GM13977 (cell line): Measurements from ENCODE around the gene CCNB2.

Experiments
- DNase-seq: peaks from one replicate; pipeline ENCODE4 v3.0.0; 2012; ENCODE audit warnings: low spot score
- CTCF ChIP-seq: IDR thresholded peaks from 2 replicates; pipeline ENCODE4 v1.5.1; 2012; ENCODE audit warnings: mild to moderate bottlenecking, control low read depth; ENCODE audit not compliant: insufficient read depth; ENCODE audit errors: extremely low read depth, missing control alignments
- in situ Hi-C: fragments of 300-500 bp; cut with MboI; formaldehyde crosslinking; loops from one replicate; pipeline ENCODE4 v1.12.0; 2022; ENCODE audit warnings: low sequenced_read_pairs, low pct_unique_long_range_greater_than_20kb, mixed read lengths, inconsistent platforms; ENCODE audit not compliant: unreplicated experiment

Gene CCNB2

GRCh38 chr15:59087731-59088130 is 17.2 kb upstream of the CCNB2 start:
- no peak for DNase-seq
- in situ Hi-C loops: no loop called here

GRCh38 chr15:59094077-59094476 is 10.9 kb upstream of the CCNB2 start:
- in situ Hi-C loops: no loop called here
- no peak for DNase-seq
- no peak for TF ChIP-seq CTCF

More at GRCh38 chr15:59087731-59088130, 17.2 kb upstream of the CCNB2 start:
- TF ChIP-seq CTCF: no peak

- in situ Hi-C loops: no loop called here
- no peak for TF ChIP-seq CTCF
- no peak for DNase-seq
These were observed 8.5 kb upstream of the CCNB2 start for GRCh38 chr15:59096429-59096828.

GRCh38 chr15:59099162-59099685 is 5.7 kb upstream of the CCNB2 start:
- no peak for TF ChIP-seq CTCF
- no peak for DNase-seq
- in situ Hi-C loops: no loop called here

- in situ Hi-C loops: no loop called here
- DNase-seq: no peak
- no peak for TF ChIP-seq CTCF
These were observed 389 bp upstream of the CCNB2 start for GRCh38 chr15:59104602-59104911.

GRCh38 chr15:59105854-59106253 is 908 bp downstream of the CCNB2 start:
- no peak for DNase-seq
- in situ Hi-C loops: no loop called here
- TF ChIP-seq CTCF: no peak

- in situ Hi-C loops: no loop called here
- no peak for TF ChIP-seq CTCF
- no peak for DNase-seq
These were observed 6.3 kb downstream of the CCNB2 start for GRCh38 chr15:59111251-59111650.
